Measurements from ENCODE around the gene MYOCOS.

The MYOCOS gene

GRCh38 chr1:171661076-171661650 is 39.1 kb downstream of the MYOCOS start:
- Histone ChIP-seq H3K4me1 (ENCODE audit: control insufficient read depth, insufficient read depth, low read length) (peaks cover 23% of the 10 kb centered on the region), H3K36me3 (ENCODE audit: control insufficient read depth in 2 of 2, insufficient read depth in 2 of 2, low read length in 2 of 2) (no peaks in the 10 kb centered on the region), H3K9me3 (ENCODE audit: control insufficient read depth in 2 of 2, low read length in 2 of 2) (no peaks in the 10 kb centered on the region), H3K4me3 (ENCODE audit: low read length in 2 of 2) (no peak overlapping the region), H3K27me3 (ENCODE audit: control insufficient read depth in 1 of 2, insufficient read depth in 2 of 2, low read length in 2 of 2) (no peaks in the 10 kb centered on the region), H3K27ac (ENCODE audit: low read length) (no peak overlapping the region), H3K9ac (ENCODE audit: low read length in 2 of 2) (no peak overlapping the region)

- Histone ChIP-seq H3K36me3 (ENCODE audit: control insufficient read depth in 2 of 2, insufficient read depth in 2 of 2, low read length in 2 of 2) (no peaks in the 10 kb centered on the region), H3K27me3 (ENCODE audit: control insufficient read depth in 1 of 2, insufficient read depth in 2 of 2, low read length in 2 of 2) (no peaks in the 10 kb centered on the region), H3K9ac (ENCODE audit: low read length in 2 of 2) (no peak overlapping the region), H3K4me1 (ENCODE audit: control insufficient read depth, insufficient read depth, low read length) (peaks cover 22% of the 10 kb centered on the region), H3K27ac (ENCODE audit: low read length) (peak overlapping the region; percentile 70), H3K9me3 (ENCODE audit: control insufficient read depth in 2 of 2, low read length in 2 of 2) (no peaks in the 10 kb centered on the region), H3K4me3 (ENCODE audit: low read length in 2 of 2) (no peak overlapping the region)
Measured at GRCh38 chr1:171663036-171663853, 41.2 kb downstream of the MYOCOS start.

GRCh38 chr1:171663854-171664575 is 42.0 kb downstream of the MYOCOS start:
- peak overlapping the region in 1 of 2 donors; percentile 29 for H3K9ac ChIP-seq (ENCODE audit: low read length in 2 of 2)
- no peaks in the 10 kb centered on the region for H3K36me3 ChIP-seq (ENCODE audit: control insufficient read depth in 2 of 2, insufficient read depth in 2 of 2, low read length in 2 of 2)
- peak overlapping the region in 1 of 2 donors; percentile 15 for H3K4me3 ChIP-seq (ENCODE audit: low read length in 2 of 2)
- peak overlapping the region; percentile 70 for H3K27ac ChIP-seq (ENCODE audit: low read length)
- no peaks in the 10 kb centered on the region for H3K9me3 ChIP-seq (ENCODE audit: control insufficient read depth in 2 of 2, low read length in 2 of 2)
- no peaks in the 10 kb centered on the region for H3K27me3 ChIP-seq (ENCODE audit: control insufficient read depth in 1 of 2, insufficient read depth in 2 of 2, low read length in 2 of 2)
- peaks cover 22% of the 10 kb centered on the region for H3K4me1 ChIP-seq (ENCODE audit: control insufficient read depth, insufficient read depth, low read length)

- Histone ChIP-seq H3K27ac (ENCODE audit: low read length) (peak overlapping the region; percentile 70), H3K36me3 (ENCODE audit: control insufficient read depth in 2 of 2, insufficient read depth in 2 of 2, low read length in 2 of 2) (no peaks in the 10 kb centered on the region), H3K27me3 (ENCODE audit: control insufficient read depth in 1 of 2, insufficient read depth in 2 of 2, low read length in 2 of 2) (no peaks in the 10 kb centered on the region), H3K4me3 (ENCODE audit: low read length in 2 of 2) (no peak overlapping the region), H3K9ac (ENCODE audit: low read length in 2 of 2) (no peak overlapping the region), H3K9me3 (ENCODE audit: control insufficient read depth in 2 of 2, low read length in 2 of 2) (no peaks in the 10 kb centered on the region), H3K4me1 (ENCODE audit: control insufficient read depth, insufficient read depth, low read length) (peaks cover 22% of the 10 kb centered on the region)
Measured at GRCh38 chr1:171664976-171665375, 42.9 kb downstream of the MYOCOS start.

GRCh38 chr1:171666114-171666769 is 44.2 kb downstream of the MYOCOS start:
- peaks cover 22% of the 10 kb centered on the region for H3K4me1 ChIP-seq (ENCODE audit: control insufficient read depth, insufficient read depth, low read length)
- no peak overlapping the region for H3K27ac ChIP-seq (ENCODE audit: low read length)

GRCh38 chr1:171668372-171668771 is 46.3 kb downstream of the MYOCOS start:
- H3K27me3 ChIP-seq (ENCODE audit: control insufficient read depth in 1 of 2, insufficient read depth in 2 of 2, low read length in 2 of 2): no peaks in the 10 kb centered on the region
- H3K27ac ChIP-seq (ENCODE audit: low read length): no peak overlapping the region
- no peak overlapping the region for H3K9ac ChIP-seq (ENCODE audit: low read length in 2 of 2)
- peaks cover 17% of the 10 kb centered on the region for H3K4me1 ChIP-seq (ENCODE audit: control insufficient read depth, insufficient read depth, low read length)
- no peak overlapping the region for H3K4me3 ChIP-seq (ENCODE audit: low read length in 2 of 2)
- H3K36me3 ChIP-seq (ENCODE audit: control insufficient read depth in 2 of 2, insufficient read depth in 2 of 2, low read length in 2 of 2): no peaks in the 10 kb centered on the region
- H3K9me3 ChIP-seq (ENCODE audit: control insufficient read depth in 2 of 2, low read length in 2 of 2): no peaks in the 10 kb centered on the region

More at GRCh38 chr1:171666114-171666769, 44.2 kb downstream of the MYOCOS start:
- Histone ChIP-seq H3K36me3 (ENCODE audit: control insufficient read depth in 2 of 2, insufficient read depth in 2 of 2, low read length in 2 of 2) (no peaks in the 10 kb centered on the region), H3K4me3 (ENCODE audit: low read length in 2 of 2) (no peak overlapping the region), H3K27me3 (ENCODE audit: control insufficient read depth in 1 of 2, insufficient read depth in 2 of 2, low read length in 2 of 2) (no peaks in the 10 kb centered on the region), H3K9me3 (ENCODE audit: control insufficient read depth in 2 of 2, low read length in 2 of 2) (no peaks in the 10 kb centered on the region), H3K9ac (ENCODE audit: low read length in 2 of 2) (no peak overlapping the region)

- H3K27ac ChIP-seq (ENCODE audit: low read length): no peak overlapping the region
- no peaks in the 10 kb centered on the region for H3K36me3 ChIP-seq (ENCODE audit: control insufficient read depth in 2 of 2, insufficient read depth in 2 of 2, low read length in 2 of 2)
- no peaks in the 10 kb centered on the region for H3K27me3 ChIP-seq (ENCODE audit: control insufficient read depth in 1 of 2, insufficient read depth in 2 of 2, low read length in 2 of 2)
- no peak overlapping the region for H3K4me3 ChIP-seq (ENCODE audit: low read length in 2 of 2)
- H3K9me3 ChIP-seq (ENCODE audit: control insufficient read depth in 2 of 2, low read length in 2 of 2): no peaks in the 10 kb centered on the region
- H3K4me1 ChIP-seq (ENCODE audit: control insufficient read depth, insufficient read depth, low read length): peaks cover 9% of the 10 kb centered on the region
- no peak overlapping the region for H3K9ac ChIP-seq (ENCODE audit: low read length in 2 of 2)
Measured at GRCh38 chr1:171670739-171671138, 48.7 kb downstream of the MYOCOS start.

GRCh38 chr1:171674431-171675405 is 52.7 kb downstream of the MYOCOS start:
- H3K27ac ChIP-seq (ENCODE audit: low read length): peak overlapping the region; percentile 77
- no peaks in the 10 kb centered on the region for H3K36me3 ChIP-seq (ENCODE audit: control insufficient read depth in 2 of 2, insufficient read depth in 2 of 2, low read length in 2 of 2)
- H3K4me3 ChIP-seq (ENCODE audit: low read length in 2 of 2): no peak overlapping the region
- H3K4me1 ChIP-seq (ENCODE audit: control insufficient read depth, insufficient read depth, low read length): peaks cover 9% of the 10 kb centered on the region
- no peaks in the 10 kb centered on the region for H3K9me3 ChIP-seq (ENCODE audit: control insufficient read depth in 2 of 2, low read length in 2 of 2)
- H3K27me3 ChIP-seq (ENCODE audit: control insufficient read depth in 1 of 2, insufficient read depth in 2 of 2, low read length in 2 of 2): no peaks in the 10 kb centered on the region
- no peak overlapping the region for H3K9ac ChIP-seq (ENCODE audit: low read length in 2 of 2)

Measured in stomach smooth muscle (tissue), 2 donors.